GM23338 (cell line): ENCODE measurements around the gene ATP6V1G3. TPM values are rescaled to one million over a fixed set of nuclear protein-coding genes. Genes with fewer than 3 reads are reported as not detected.

Experiments
- ATAC-seq: fragments of 200-7000 bp; cut with Tn5 transposase; 3 replicates; pipeline ENCODE4 v1.9.1; 2020
- DNase-seq: peaks from one replicate; pipeline ENCODE4 v3.0.0-alpha.2; 2015; ENCODE audit warnings: low spot score
- H2AFZ ChIP-seq: fragments of 200-600 bp; sonication (generic); 2 replicates; pipeline ENCODE4 v1.8.0; 2016; ENCODE audit warnings: antibody characterized with exemption, mild to moderate bottlenecking, moderate library complexity
- H3F3A ChIP-seq: fragments of 200-600 bp; sonication (generic); replicated peaks from 2 replicates; pipeline ENCODE4 v1.8.0; 2017; ENCODE audit warnings: antibody characterized with exemption, mixed run types, low read depth
- H3K27ac ChIP-seq: fragments of 200-600 bp; sonication (generic); 2 replicates; pipeline ENCODE4 v1.6.1; 2016; ENCODE audit warnings: low read depth
- H3K27me3 ChIP-seq: fragments of 200-600 bp; sonication (generic); 2 replicates; pipeline ENCODE4 v1.8.0; 2016; ENCODE audit warnings: mild to moderate bottlenecking, mixed run types, moderate library complexity; ENCODE audit not compliant: insufficient read depth
- H3K36me3 ChIP-seq: fragments of 200-600 bp; sonication (generic); 2 replicates; pipeline ENCODE4 v1.8.0; 2016; ENCODE audit warnings: mild to moderate bottlenecking; ENCODE audit not compliant: insufficient read depth
- H3K4me1 ChIP-seq: fragments of 200-600 bp; sonication (generic); 2 replicates; pipeline ENCODE4 v1.8.0; 2016; ENCODE audit warnings: mild to moderate bottlenecking, moderate library complexity; ENCODE audit not compliant: insufficient read depth
- H3K4me2 ChIP-seq: fragments of 200-600 bp; sonication (generic); 2 replicates; pipeline ENCODE4 v1.7.1; 2017; ENCODE audit warnings: mixed run types
- H3K4me3 ChIP-seq: fragments of 200-600 bp; sonication (generic); 2 replicates; pipeline ENCODE4 v1.6.1; 2016; ENCODE audit warnings: mixed run types
- H3K79me2 ChIP-seq: fragments of 200-600 bp; sonication (generic); replicated peaks from 2 replicates; pipeline ENCODE4 v1.8.0; 2017; ENCODE audit warnings: mild to moderate bottlenecking; ENCODE audit not compliant: insufficient read depth
- H3K9me2 ChIP-seq: fragments of 200-600 bp; sonication (generic); 2 replicates; pipeline ENCODE4 v1.8.0; 2017; ENCODE audit not compliant: insufficient read depth
- H4K20me1 ChIP-seq: fragments of 200-600 bp; sonication (generic); replicated peaks from 2 replicates; pipeline ENCODE4 v1.8.0; 2017; ENCODE audit warnings: mild to moderate bottlenecking; ENCODE audit not compliant: insufficient read depth
- H3K27ac Mint-ChIP-seq: 2 replicates; pipeline ENCODE4 v1.8.0; 2020; ENCODE audit warnings: inconsistent platforms, mild to moderate bottlenecking, moderate library complexity, mixed read lengths
- H3K27me3 Mint-ChIP-seq: 3 replicates; pipeline ENCODE4 v1.8.0; 2022; ENCODE audit warnings: low read depth, mild to moderate bottlenecking, moderate library complexity, mixed read lengths, inconsistent platforms; ENCODE audit not compliant: insufficient read depth, poor library complexity
- H3K36me3 Mint-ChIP-seq: 3 replicates; pipeline ENCODE4 v1.8.0; 2021; ENCODE audit warnings: low read depth, mild to moderate bottlenecking, inconsistent platforms, moderate library complexity, mixed read lengths
- H3K4me1 Mint-ChIP-seq: 3 replicates; pipeline ENCODE4 v1.8.0; 2020; ENCODE audit warnings: mild to moderate bottlenecking, inconsistent platforms, mixed read lengths
- H3K4me3 Mint-ChIP-seq: 3 replicates; pipeline ENCODE4 v1.8.0; 2021; ENCODE audit warnings: moderate library complexity, mild to moderate bottlenecking, inconsistent platforms, mixed read lengths
- H3K9me3 Mint-ChIP-seq: 3 replicates; pipeline ENCODE4 v1.8.0; 2020; ENCODE audit warnings: moderate library complexity, mild to moderate bottlenecking, inconsistent platforms, mixed read lengths
- CREB1 ChIP-seq: fragments of 250-450 bp; sonication (Bioruptor Pico); IDR thresholded peaks from 2 replicates; pipeline ENCODE4 v1.5.0; 2020; ENCODE audit warnings: low read depth, mild to moderate bottlenecking, moderate library complexity
- EZH2 ChIP-seq: fragments of 200-600 bp; sonication (generic); IDR thresholded peaks from one replicate; pipeline ENCODE4 v1.8.0; 2017; ENCODE audit warnings: antibody characterized with exemption, mild to moderate bottlenecking, low read depth; ENCODE audit not compliant: unreplicated experiment
- EZH2phosphoT487 ChIP-seq: fragments of 200-600 bp; sonication (generic); IDR thresholded peaks from one replicate; pipeline ENCODE4 v1.8.1; 2018; ENCODE audit warnings: antibody characterized with exemption; ENCODE audit not compliant: unreplicated experiment
- JUNB ChIP-seq: IDR thresholded peaks from one replicate; pipeline ENCODE4 v1.6.1; 2016; ENCODE audit warnings: antibody characterized with exemption; ENCODE audit not compliant: unreplicated experiment
- NANOG ChIP-seq: IDR thresholded peaks from 2 replicates; pipeline ENCODE4 v1.6.1; 2016; ENCODE audit warnings: antibody characterized with exemption, borderline replicate concordance
- POLR2AphosphoS5 ChIP-seq: IDR thresholded peaks from 2 replicates; pipeline ENCODE4 v1.6.1; 2016; ENCODE audit warnings: antibody characterized with exemption, low read depth
- STAT1 ChIP-seq: IDR thresholded peaks from one replicate; pipeline ENCODE4 v1.6.1; 2016; ENCODE audit warnings: antibody characterized with exemption; ENCODE audit not compliant: unreplicated experiment
- ZNF114 ChIP-seq: fragments of 250-450 bp; sonication (Bioruptor Pico); IDR thresholded peaks from 2 replicates; pipeline ENCODE4 v1.5.0; 2020; ENCODE audit warnings: mild to moderate bottlenecking, moderate library complexity
- ZNF331 ChIP-seq: fragments of 250-450 bp; sonication (Bioruptor Pico); IDR thresholded peaks from 2 replicates; pipeline ENCODE4 v1.5.0; 2020; ENCODE audit warnings: low read depth, mild to moderate bottlenecking, moderate library complexity
- polyA plus RNA-seq: library from polyadenylated mRNA; unstranded; fragments of >200 nt; fragmentation: Nextera tagmentation; extraction: Ambion mirVana; gene quantifications from 2 replicates; pipeline ENCODE4 v1.2.1, GENCODE V29; 2016
- total RNA-seq: library from RNA; depleted of rRNA; stranded (reverse); fragments of >200 nt; shearing (Covaris generic); gene quantifications from 2 replicates; pipeline ENCODE4 v1.2.3, GENCODE V29; 2014
- TF ChIP-seq, protein P1 (sequence below), 2 experiments: fragments of 200-600 bp in 1 of 2; sonication (generic) in 1 of 2; conservative IDR thresholded peaks; 2 replicates each; pipeline versions ENCODE4 v1.5.1 to v1.6.1; 2016 to 2017; ENCODE audit warnings: antibody characterized with exemption in 2 of 2, low read depth in 2 of 2, mild to moderate bottlenecking in 2 of 2, moderate library complexity in 1 of 2
- TF ChIP-seq, protein P2 (sequence below): IDR thresholded peaks from one replicate; pipeline ENCODE4 v1.6.1; 2018; ENCODE audit warnings: antibody characterized with exemption; ENCODE audit not compliant: unreplicated experiment
- TF ChIP-seq, protein P3 (sequence below): IDR thresholded peaks from 2 replicates; pipeline ENCODE4 v1.6.1; 2016; ENCODE audit warnings: antibody characterized with exemption

ATP6V1G3 gene
- total and polyA plus RNA-seq, 2 experiments from 2014 or later = not detected

DNA sequence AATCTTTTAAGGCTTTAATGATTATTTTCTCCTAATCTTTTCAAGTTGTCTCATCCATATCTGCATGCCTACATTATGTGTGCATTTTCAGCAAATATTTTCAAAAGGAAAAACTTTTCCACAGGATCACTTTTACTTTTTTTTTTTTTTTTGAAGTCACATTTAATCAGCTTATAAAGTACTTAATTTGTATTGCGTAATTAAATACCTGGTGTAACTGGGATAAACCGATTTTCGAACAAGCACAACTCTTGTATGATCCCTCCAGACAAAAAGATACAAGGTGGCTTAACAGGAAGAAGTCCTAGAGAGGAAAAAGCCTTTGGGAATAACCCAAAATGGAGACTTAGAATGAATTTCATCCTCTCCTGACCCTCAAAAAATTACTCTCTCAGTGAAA is 1.3 kb upstream of the ATP6V1G3 start (continued):
- TF ChIP-seq, protein P1, sequence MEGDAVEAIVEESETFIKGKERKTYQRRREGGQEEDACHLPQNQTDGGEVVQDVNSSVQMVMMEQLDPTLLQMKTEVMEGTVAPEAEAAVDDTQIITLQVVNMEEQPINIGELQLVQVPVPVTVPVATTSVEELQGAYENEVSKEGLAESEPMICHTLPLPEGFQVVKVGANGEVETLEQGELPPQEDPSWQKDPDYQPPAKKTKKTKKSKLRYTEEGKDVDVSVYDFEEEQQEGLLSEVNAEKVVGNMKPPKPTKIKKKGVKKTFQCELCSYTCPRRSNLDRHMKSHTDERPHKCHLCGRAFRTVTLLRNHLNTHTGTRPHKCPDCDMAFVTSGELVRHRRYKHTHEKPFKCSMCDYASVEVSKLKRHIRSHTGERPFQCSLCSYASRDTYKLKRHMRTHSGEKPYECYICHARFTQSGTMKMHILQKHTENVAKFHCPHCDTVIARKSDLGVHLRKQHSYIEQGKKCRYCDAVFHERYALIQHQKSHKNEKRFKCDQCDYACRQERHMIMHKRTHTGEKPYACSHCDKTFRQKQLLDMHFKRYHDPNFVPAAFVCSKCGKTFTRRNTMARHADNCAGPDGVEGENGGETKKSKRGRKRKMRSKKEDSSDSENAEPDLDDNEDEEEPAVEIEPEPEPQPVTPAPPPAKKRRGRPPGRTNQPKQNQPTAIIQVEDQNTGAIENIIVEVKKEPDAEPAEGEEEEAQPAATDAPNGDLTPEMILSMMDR (conservative IDR thresholded peaks at IDR 0.05; ENCODE audit: low read depth in 2 of 2) = no peak

DNA sequence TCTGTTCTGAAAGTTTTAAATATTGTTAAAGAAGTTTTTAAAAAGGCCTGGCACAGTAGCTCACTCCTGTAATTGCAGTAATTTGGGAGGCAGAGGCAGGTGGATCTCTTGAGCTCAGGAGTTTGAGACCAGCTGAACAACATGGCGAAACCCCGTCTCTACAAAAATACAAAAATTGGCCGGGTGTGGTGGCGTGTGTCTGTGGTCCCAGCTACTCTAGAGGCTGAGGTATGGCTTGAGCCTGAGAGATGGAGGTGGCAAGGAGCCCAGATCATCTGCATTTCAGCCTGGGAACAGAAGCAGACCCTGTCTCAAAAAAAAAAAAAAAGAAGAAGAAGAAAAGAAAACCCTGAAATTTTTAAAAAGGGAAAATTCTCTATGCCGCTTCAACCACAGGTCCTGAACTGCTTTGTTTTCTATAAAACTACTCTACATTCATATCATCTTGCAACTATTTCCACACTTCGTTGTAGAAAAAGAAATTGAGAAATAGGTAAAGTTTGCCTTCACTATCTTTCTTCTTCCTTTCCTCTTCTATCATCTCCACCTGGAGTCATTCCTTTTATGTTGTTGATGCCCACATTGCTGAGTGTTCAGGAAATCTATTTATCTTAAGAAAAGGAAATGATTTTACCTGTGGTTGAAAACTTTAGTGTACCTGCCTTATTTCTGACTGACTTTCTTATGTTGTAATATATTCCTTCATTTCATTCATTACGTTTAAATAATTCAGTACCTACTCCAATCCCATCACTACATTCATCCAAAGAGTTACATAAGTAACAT is 1.7 kb downstream of the ATP6V1G3 start:
- Histone ChIP-seq H2AFZ (no peak overlapping the region), H4K20me1 (no peaks in the 10 kb centered on the region)
- ATAC-seq = no peak
- TF ChIP-seq, protein P2, sequence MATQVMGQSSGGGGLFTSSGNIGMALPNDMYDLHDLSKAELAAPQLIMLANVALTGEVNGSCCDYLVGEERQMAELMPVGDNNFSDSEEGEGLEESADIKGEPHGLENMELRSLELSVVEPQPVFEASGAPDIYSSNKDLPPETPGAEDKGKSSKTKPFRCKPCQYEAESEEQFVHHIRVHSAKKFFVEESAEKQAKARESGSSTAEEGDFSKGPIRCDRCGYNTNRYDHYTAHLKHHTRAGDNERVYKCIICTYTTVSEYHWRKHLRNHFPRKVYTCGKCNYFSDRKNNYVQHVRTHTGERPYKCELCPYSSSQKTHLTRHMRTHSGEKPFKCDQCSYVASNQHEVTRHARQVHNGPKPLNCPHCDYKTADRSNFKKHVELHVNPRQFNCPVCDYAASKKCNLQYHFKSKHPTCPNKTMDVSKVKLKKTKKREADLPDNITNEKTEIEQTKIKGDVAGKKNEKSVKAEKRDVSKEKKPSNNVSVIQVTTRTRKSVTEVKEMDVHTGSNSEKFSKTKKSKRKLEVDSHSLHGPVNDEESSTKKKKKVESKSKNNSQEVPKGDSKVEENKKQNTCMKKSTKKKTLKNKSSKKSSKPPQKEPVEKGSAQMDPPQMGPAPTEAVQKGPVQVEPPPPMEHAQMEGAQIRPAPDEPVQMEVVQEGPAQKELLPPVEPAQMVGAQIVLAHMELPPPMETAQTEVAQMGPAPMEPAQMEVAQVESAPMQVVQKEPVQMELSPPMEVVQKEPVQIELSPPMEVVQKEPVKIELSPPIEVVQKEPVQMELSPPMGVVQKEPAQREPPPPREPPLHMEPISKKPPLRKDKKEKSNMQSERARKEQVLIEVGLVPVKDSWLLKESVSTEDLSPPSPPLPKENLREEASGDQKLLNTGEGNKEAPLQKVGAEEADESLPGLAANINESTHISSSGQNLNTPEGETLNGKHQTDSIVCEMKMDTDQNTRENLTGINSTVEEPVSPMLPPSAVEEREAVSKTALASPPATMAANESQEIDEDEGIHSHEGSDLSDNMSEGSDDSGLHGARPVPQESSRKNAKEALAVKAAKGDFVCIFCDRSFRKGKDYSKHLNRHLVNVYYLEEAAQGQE = no peak
- TF ChIP-seq NANOG = no peak
- no peak for TF ChIP-seq EZH2phosphoT487
- TF ChIP-seq JUNB = no peak
- no peak for TF ChIP-seq POLR2AphosphoS5
- TF ChIP-seq CREB1 = no peak
- TF ChIP-seq, protein P1 (conservative IDR thresholded peaks at IDR 0.05; ENCODE audit: low read depth in 2 of 2) = no peak
- TF ChIP-seq EZH2 = no peak
- no peak for TF ChIP-seq STAT1
- no peak for TF ChIP-seq ZNF114 (CRISPR knock-in tag)
- TF ChIP-seq ZNF331 = no peak
- TF ChIP-seq, protein P3, sequence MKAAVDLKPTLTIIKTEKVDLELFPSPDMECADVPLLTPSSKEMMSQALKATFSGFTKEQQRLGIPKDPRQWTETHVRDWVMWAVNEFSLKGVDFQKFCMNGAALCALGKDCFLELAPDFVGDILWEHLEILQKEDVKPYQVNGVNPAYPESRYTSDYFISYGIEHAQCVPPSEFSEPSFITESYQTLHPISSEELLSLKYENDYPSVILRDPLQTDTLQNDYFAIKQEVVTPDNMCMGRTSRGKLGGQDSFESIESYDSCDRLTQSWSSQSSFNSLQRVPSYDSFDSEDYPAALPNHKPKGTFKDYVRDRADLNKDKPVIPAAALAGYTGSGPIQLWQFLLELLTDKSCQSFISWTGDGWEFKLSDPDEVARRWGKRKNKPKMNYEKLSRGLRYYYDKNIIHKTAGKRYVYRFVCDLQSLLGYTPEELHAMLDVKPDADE = no peak

More for the DNA sequence above, 1.7 kb downstream of the ATP6V1G3 start:
- Histone ChIP-seq H3K9me2 (0 out of 2 replicates have a peak, but pooled peaks cover 3% of the 10 kb centered on the region), H3K27me3 (no peaks in the 10 kb centered on the region), H3K36me3 (no peaks in the 10 kb centered on the region), H3K4me3 (no peak overlapping the region), H3K4me1 (no peaks in the 10 kb centered on the region), H3K4me2 (no peak overlapping the region), H3F3A (no peaks in the 10 kb centered on the region), H3K27ac (no peak overlapping the region), H3K79me2 (no peaks in the 10 kb centered on the region)
- no peaks in the 10 kb centered on the region for H3K36me3 Mint-ChIP-seq
- DNase-seq = no peak
- no peaks in the 10 kb centered on the region for H3K9me3 Mint-ChIP-seq
- H3K27me3 Mint-ChIP-seq = no peaks in the 10 kb centered on the region
- peaks cover 13% of the 10 kb centered on the region; the same call in 2 of the 3 replicates for H3K4me1 Mint-ChIP-seq
- no peak overlapping the region for H3K4me3 Mint-ChIP-seq
- peak overlapping the region; percentile 30; the same call in 1 of the 2 replicates for H3K27ac Mint-ChIP-seq
